ENCODE data around the gene AP1G1. TPM values are rescaled to one million over a fixed set of nuclear protein-coding genes. Genes with fewer than 3 reads are reported as not detected.

Gene AP1G1
- polyA plus RNA-seq, 1 donor: 65.2 TPM

DNA sequence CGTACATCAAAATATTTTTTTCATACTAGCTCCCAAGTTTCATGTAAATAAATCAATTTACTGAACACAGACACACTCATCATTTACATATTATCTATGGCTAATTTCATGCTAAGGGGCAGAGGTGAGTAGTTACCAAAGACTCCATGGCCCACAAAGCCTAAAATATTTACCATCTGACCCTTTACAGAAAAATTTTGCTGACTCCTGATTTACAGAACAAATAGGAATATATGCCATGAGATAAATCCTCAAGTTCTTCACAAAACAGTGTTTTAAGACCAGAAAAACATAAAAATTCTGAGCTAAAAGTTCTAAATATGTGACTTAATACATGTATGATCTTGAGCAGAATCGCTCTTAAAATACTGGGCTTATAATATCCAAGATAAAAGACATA is 47.5 kb downstream of the AP1G1 start:
- no peak overlapping the region for H3K4me3 ChIP-seq (ENCODE audit: low read length)
- peaks cover 3% of the 10 kb centered on the region for H3K4me1 ChIP-seq (ENCODE audit: control insufficient read depth, insufficient read depth, low read length)
- DNase-seq: no peak
- no peaks in the 10 kb centered on the region for H3K9me3 ChIP-seq (ENCODE audit: control insufficient read depth, low read depth, low read length)
- H3K36me3 ChIP-seq (ENCODE audit: control insufficient read depth, insufficient read depth, low read length): peaks cover 66% of the 10 kb centered on the region
- 100% methylated on average over 2 of the region's 2 CpGs for WGBS (ENCODE audit: insufficient coverage, low lambda C conversion rate)
- no peaks in the 10 kb centered on the region for H3K27me3 ChIP-seq (ENCODE audit: control insufficient read depth, insufficient read depth, low read length)
- no peak overlapping the region for H3K27ac ChIP-seq (ENCODE audit: low read length)

DNA sequence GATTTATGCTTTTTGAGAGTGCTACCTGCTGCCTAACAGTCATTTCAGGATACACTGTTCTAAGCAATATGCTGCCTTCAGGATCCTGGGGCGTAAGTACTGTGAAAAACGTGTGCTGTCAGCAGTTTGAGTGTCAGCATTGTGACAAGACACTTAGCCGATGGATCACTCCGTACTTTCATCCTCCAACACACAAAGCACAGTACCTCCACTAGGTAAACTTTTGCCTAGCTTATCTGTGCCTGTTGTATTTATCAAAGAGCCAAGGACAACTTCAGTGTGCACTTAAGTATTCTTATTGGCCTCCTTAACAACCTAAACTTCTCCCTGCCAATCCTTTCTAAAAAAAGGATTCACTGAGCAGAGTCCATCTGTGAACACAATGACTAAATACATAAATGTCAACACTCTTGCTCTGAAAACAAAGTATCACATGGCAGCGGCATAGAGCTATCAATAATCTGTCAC is 50.3 kb downstream of the AP1G1 start:
- peak; percentile 53 to 75 for DNase-seq
- H3K4me1 ChIP-seq (ENCODE audit: control insufficient read depth, insufficient read depth, low read length): peaks cover 3% of the 10 kb centered on the region
- peak overlapping the region; percentile 49 for H3K27ac ChIP-seq (ENCODE audit: low read length)
- H3K4me3 ChIP-seq (ENCODE audit: low read length): no peak overlapping the region
- no peaks in the 10 kb centered on the region for H3K9me3 ChIP-seq (ENCODE audit: control insufficient read depth, low read depth, low read length)
- H3K27me3 ChIP-seq (ENCODE audit: control insufficient read depth, insufficient read depth, low read length): no peaks in the 10 kb centered on the region
- WGBS (ENCODE audit: insufficient coverage, low lambda C conversion rate): no CpG with 5 or more reads among the region's 5 CpGs
- peaks cover 74% of the 10 kb centered on the region for H3K36me3 ChIP-seq (ENCODE audit: control insufficient read depth, insufficient read depth, low read length)

DNA sequence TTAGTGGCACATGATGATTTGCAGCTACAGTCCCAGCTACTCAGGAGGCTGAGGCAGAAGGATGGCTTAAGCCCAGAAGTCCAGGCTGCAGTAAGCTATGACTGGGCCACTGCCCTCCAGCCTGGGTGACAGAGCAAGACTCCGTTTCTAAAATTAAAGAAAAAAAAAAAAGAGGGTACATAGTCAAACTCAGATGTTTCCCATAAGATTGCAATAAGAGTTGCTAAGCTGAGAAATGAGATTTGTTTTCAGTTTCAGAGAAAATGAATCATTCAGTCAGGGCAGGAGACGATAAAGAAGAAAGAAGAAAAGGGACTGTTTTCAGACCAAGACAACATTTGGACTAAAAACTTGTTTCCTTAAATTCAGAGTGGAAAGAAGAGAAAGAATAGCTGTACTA is 54.0 kb downstream of the AP1G1 start:
- Histone ChIP-seq H3K4me3 (ENCODE audit: low read length) (no peak overlapping the region), H3K4me1 (ENCODE audit: control insufficient read depth, insufficient read depth, low read length) (peaks cover 3% of the 10 kb centered on the region), H3K27me3 (ENCODE audit: control insufficient read depth, insufficient read depth, low read length) (no peaks in the 10 kb centered on the region), H3K27ac (ENCODE audit: low read length) (no peak overlapping the region), H3K36me3 (ENCODE audit: control insufficient read depth, insufficient read depth, low read length) (peaks cover 62% of the 10 kb centered on the region), H3K9me3 (ENCODE audit: control insufficient read depth, low read depth, low read length) (no peaks in the 10 kb centered on the region)
- DNase-seq: no peak
- WGBS (ENCODE audit: insufficient coverage, low lambda C conversion rate): 100% methylated on average over 1 of the region's 2 CpGs

DNA sequence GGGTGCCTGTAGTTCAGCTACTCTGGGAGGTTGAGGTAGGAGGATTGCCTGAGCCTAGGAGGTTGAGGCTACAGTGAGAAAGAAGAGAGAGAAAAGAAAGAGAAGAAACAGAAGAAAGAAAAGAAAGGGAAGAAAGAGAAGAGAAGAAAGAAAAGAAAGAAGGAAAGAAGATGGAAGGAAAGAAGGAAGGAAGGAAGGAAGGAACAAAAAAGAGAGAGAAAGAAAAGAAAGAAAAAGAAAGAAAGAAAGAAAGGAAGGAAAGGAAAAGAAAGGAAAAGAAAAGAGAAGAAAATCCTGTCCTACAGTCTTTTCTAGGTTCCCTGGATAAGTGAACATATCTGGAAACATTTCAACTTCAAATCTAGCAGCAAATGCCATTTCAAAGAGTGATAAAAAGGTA is 54.5 kb downstream of the AP1G1 start:
- DNase-seq: no peak
- Histone ChIP-seq H3K27ac (ENCODE audit: low read length) (no peak overlapping the region), H3K36me3 (ENCODE audit: control insufficient read depth, insufficient read depth, low read length) (peaks cover 64% of the 10 kb centered on the region), H3K27me3 (ENCODE audit: control insufficient read depth, insufficient read depth, low read length) (no peaks in the 10 kb centered on the region), H3K4me1 (ENCODE audit: control insufficient read depth, insufficient read depth, low read length) (peaks cover 3% of the 10 kb centered on the region), H3K4me3 (ENCODE audit: low read length) (no peak overlapping the region), H3K9me3 (ENCODE audit: control insufficient read depth, low read depth, low read length) (no peaks in the 10 kb centered on the region)

DNA sequence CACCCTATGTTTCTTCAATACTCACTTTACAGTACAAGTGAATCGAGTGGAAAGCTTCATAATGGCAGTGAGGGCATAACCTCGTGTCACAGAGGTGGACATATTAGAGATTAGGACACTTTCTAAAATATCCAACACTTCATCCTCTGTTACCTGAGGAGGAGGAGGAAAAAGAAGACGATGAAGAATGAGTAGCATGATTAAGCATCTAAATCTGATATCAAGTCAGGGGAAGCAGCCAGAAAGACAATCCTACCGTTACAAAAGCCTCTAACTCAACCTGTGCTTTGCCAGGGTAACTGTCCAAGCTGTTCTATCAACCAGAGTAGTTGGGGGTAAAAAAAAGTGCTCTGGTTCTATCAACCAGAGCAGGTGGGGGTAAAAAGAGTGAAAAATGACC is 60.4 kb downstream of the AP1G1 start:
- Histone ChIP-seq H3K4me1 (ENCODE audit: control insufficient read depth, insufficient read depth, low read length) (no peaks in the 10 kb centered on the region), H3K27ac (ENCODE audit: low read length) (no peak overlapping the region), H3K36me3 (ENCODE audit: control insufficient read depth, insufficient read depth, low read length) (peaks cover 68% of the 10 kb centered on the region), H3K27me3 (ENCODE audit: control insufficient read depth, insufficient read depth, low read length) (no peaks in the 10 kb centered on the region), H3K4me3 (ENCODE audit: low read length) (no peak overlapping the region), H3K9me3 (ENCODE audit: control insufficient read depth, low read depth, low read length) (no peaks in the 10 kb centered on the region)
- no peak for DNase-seq
- WGBS (ENCODE audit: insufficient coverage, low lambda C conversion rate): 100% methylated on average over 2 of the region's 4 CpGs

DNA sequence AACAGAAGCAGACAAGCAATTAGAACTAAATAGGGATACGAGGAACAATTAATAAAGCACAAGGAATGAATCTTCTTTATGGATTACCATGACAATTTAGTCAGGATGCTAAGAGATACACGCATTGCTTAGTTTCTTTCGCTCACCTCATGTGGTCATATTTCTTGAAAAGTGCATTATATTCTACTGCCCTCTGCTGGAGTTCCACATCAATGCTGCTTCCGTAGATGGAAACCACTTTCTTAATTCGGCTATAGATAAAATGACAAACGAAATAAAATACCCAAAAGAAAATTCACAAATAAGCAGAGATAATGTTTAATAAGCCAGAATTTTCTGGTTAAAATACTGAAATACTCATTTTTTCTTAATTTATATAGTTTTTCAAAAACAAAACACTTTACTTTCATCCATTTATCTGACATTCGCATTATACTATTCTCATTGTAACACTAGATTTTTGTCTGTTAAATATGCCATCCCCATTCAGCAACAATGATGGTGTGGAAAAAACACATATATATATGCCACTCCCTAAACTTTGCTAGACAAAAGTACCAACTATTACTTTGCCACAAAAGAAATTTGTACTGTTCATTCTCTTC is 62.1 kb downstream of the AP1G1 start:
- Histone ChIP-seq H3K4me1 (ENCODE audit: control insufficient read depth, insufficient read depth, low read length) (no peaks in the 10 kb centered on the region), H3K4me3 (ENCODE audit: low read length) (no peak overlapping the region), H3K36me3 (ENCODE audit: control insufficient read depth, insufficient read depth, low read length) (peaks cover 68% of the 10 kb centered on the region), H3K27me3 (ENCODE audit: control insufficient read depth, insufficient read depth, low read length) (no peaks in the 10 kb centered on the region), H3K27ac (ENCODE audit: low read length) (no peak overlapping the region), H3K9me3 (ENCODE audit: control insufficient read depth, low read depth, low read length) (no peaks in the 10 kb centered on the region)
- peak; percentile 36 to 46 for DNase-seq
- WGBS (ENCODE audit: insufficient coverage, low lambda C conversion rate): 66% methylated on average over 5 of the region's 7 CpGs

DNA sequence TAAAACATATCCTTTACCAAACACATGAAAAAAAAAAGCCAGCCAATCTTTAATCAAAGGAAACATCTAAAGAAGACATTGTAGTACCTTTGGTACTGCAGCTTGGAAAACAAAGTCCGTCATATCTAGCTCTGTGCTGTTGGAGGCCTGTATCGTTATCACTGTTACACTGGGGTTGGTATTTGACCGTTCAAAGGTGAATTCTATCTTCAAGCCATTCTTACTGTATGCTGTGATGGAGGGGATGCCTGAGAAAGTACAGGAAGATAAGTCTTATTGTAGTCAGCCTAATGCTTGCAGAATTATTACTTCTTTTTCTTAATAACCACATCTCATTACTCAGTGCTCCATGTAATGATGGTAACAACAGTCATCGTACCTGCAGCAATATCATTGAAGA is 69.8 kb downstream of the AP1G1 start:
- H3K27ac ChIP-seq (ENCODE audit: low read length): peak overlapping the region; percentile 62
- no peaks in the 10 kb centered on the region for H3K27me3 ChIP-seq (ENCODE audit: control insufficient read depth, insufficient read depth, low read length)
- no peak overlapping the region for H3K4me3 ChIP-seq (ENCODE audit: low read length)
- peaks cover 38% of the 10 kb centered on the region for H3K36me3 ChIP-seq (ENCODE audit: control insufficient read depth, insufficient read depth, low read length)
- WGBS (ENCODE audit: insufficient coverage, low lambda C conversion rate): no CpG with 5 or more reads among the region's 4 CpGs
- DNase-seq: peak; percentile 59 to 78
- no peaks in the 10 kb centered on the region for H3K9me3 ChIP-seq (ENCODE audit: control insufficient read depth, low read depth, low read length)
- H3K4me1 ChIP-seq (ENCODE audit: control insufficient read depth, insufficient read depth, low read length): peaks cover 19% of the 10 kb centered on the region

DNA sequence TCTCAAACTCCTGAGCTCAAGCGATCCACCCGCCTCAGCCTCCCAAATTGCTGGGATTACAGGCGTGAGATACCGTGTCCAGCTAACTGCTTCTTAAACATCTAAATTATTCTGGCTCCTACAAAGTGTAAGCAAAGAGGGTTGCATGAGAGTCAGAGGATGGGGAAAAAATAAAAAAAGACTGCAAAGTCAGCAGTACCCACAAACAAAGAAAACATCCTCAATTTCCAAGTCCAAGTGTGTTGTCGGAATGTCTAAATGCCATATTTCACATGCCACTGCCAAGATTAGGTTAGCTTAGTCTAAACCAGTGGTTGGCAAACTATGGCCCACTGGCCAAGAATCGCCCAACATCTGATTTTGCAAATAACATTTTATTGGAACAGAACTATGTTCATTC is 71.1 kb downstream of the AP1G1 start:
- H3K36me3 ChIP-seq (ENCODE audit: control insufficient read depth, insufficient read depth, low read length): peaks cover 42% of the 10 kb centered on the region

DNA sequence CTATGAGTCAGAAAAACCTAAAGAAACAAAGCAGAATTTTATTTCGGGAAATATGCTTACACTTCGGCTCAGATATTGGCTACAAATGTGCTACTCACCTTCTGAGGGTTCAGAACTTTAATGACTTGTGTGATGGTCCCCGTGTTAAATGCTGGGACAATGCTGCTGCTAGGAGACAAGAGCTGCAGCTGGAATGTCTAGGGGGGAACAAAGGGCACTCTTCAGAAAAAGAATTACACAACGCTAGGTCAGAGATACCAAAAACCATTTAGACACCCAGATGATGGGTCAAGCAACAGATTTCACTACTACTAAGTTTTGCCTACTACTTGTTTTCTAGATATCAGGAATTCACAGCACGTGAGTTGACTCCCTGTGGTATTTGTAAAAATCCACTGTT is 74.1 kb downstream of the AP1G1 start:
- H3K4me1 ChIP-seq (ENCODE audit: control insufficient read depth, insufficient read depth, low read length): peaks cover 33% of the 10 kb centered on the region
- H3K9me3 ChIP-seq (ENCODE audit: control insufficient read depth, low read depth, low read length): no peaks in the 10 kb centered on the region
- DNase-seq: peak in 1 of 2 donors; percentile 26
- peaks cover 52% of the 10 kb centered on the region for H3K36me3 ChIP-seq (ENCODE audit: control insufficient read depth, insufficient read depth, low read length)
- H3K27ac ChIP-seq (ENCODE audit: low read length): no peak overlapping the region
- no peak overlapping the region for H3K4me3 ChIP-seq (ENCODE audit: low read length)
- no CpG with 5 or more reads among the region's 5 CpGs for WGBS (ENCODE audit: insufficient coverage, low lambda C conversion rate)
- no peaks in the 10 kb centered on the region for H3K27me3 ChIP-seq (ENCODE audit: control insufficient read depth, insufficient read depth, low read length)

More for the DNA sequence above, 71.1 kb downstream of the AP1G1 start:
- no peak for DNase-seq
- H3K27ac ChIP-seq (ENCODE audit: low read length): no peak overlapping the region
- WGBS (ENCODE audit: insufficient coverage, low lambda C conversion rate): no CpG with 5 or more reads among the region's 6 CpGs
- H3K4me3 ChIP-seq (ENCODE audit: low read length): no peak overlapping the region
- H3K9me3 ChIP-seq (ENCODE audit: control insufficient read depth, low read depth, low read length): no peaks in the 10 kb centered on the region
- peaks cover 23% of the 10 kb centered on the region for H3K4me1 ChIP-seq (ENCODE audit: control insufficient read depth, insufficient read depth, low read length)
- H3K27me3 ChIP-seq (ENCODE audit: control insufficient read depth, insufficient read depth, low read length): no peaks in the 10 kb centered on the region

DNA sequence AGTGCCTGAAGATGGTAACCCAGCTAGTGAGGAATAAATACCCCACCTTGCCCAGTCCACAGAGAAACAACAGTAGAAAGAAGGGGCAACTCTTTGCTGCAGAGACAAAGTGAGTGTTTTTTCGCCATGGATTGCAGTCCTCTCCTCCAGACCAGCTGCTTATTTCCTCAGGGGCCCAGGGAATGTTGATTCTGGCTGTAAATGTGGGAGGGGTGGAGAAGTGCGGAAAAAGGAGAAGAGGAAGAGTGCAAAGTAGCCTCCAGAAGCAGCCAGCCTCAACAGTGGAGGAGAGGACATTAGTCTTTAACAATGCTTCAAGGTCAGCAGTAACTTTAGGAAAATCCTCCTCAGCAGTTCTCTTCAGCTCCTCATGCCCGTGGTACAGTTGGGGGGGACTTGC is 76.0 kb downstream of the AP1G1 start:
- WGBS (ENCODE audit: insufficient coverage, low lambda C conversion rate): no CpG with 5 or more reads among the region's 3 CpGs
- DNase-seq: no peak
- H3K27ac ChIP-seq (ENCODE audit: low read length): peak overlapping the region; percentile 19
- peaks cover 23% of the 10 kb centered on the region for H3K4me1 ChIP-seq (ENCODE audit: control insufficient read depth, insufficient read depth, low read length)
- H3K9me3 ChIP-seq (ENCODE audit: control insufficient read depth, low read depth, low read length): no peaks in the 10 kb centered on the region
- no peak overlapping the region for H3K4me3 ChIP-seq (ENCODE audit: low read length)
- H3K27me3 ChIP-seq (ENCODE audit: control insufficient read depth, insufficient read depth, low read length): no peaks in the 10 kb centered on the region
- peaks cover 41% of the 10 kb centered on the region for H3K36me3 ChIP-seq (ENCODE audit: control insufficient read depth, insufficient read depth, low read length)

All from large intestine (tissue), 3 donors.